Stomach (tissue), 4 donors: ENCODE data around the gene DCD.

Experiments used
- CTCF ChIP-seq, 7 experiments: fragments of 450-650 bp in 4 of 7; fragments of 200-600 bp in 3 of 7; sonication (generic) in 3 of 7; IDR thresholded peaks; one replicate each; pipeline ENCODE4 v1.5.1; 2016 to 2019; ENCODE audit warnings: antibody characterized with exemption in 7 of 7, control low read depth in 2 of 7, mild to moderate bottlenecking in 1 of 7
- POLR2A ChIP-seq, 4 donors: fragments of 450-650 bp; IDR thresholded peaks; one replicate each; pipeline ENCODE4 v1.6.1; 2016; ENCODE audit warnings: antibody characterized with exemption in 4 of 4, control low read depth in 2 of 4, mild to moderate bottlenecking in 1 of 4, moderate library complexity in 1 of 4
- POLR2AphosphoS5 ChIP-seq, 3 donors: sonication (generic); formaldehyde crosslinking; IDR thresholded peaks; one replicate each; pipeline ENCODE4 v1.6.1; 2016; ENCODE audit warnings: antibody characterized with exemption in 3 of 3

- TF ChIP-seq CTCF (IDR thresholded peaks at IDR 0.05) = no peak
- no peak for TF ChIP-seq POLR2A (IDR thresholded peaks at IDR 0.05)
- TF ChIP-seq POLR2AphosphoS5 (IDR thresholded peaks at IDR 0.05) = no peak
Observed at GRCh38 chr12:54604436-54604835, 43.7 kb downstream of the DCD start.
